GM19351 (cell line): Measurements from ENCODE around the gene SCYGR8.

Experiments used
- ATAC-seq: cut with Tn5 transposase; IDR thresholded peaks from one replicate; pipeline ENCODE4 v1.9.1; 2021; ENCODE audit warnings: mild to moderate bottlenecking, moderate library complexity; ENCODE audit not compliant: unreplicated experiment

SCYGR8 gene

DNA sequence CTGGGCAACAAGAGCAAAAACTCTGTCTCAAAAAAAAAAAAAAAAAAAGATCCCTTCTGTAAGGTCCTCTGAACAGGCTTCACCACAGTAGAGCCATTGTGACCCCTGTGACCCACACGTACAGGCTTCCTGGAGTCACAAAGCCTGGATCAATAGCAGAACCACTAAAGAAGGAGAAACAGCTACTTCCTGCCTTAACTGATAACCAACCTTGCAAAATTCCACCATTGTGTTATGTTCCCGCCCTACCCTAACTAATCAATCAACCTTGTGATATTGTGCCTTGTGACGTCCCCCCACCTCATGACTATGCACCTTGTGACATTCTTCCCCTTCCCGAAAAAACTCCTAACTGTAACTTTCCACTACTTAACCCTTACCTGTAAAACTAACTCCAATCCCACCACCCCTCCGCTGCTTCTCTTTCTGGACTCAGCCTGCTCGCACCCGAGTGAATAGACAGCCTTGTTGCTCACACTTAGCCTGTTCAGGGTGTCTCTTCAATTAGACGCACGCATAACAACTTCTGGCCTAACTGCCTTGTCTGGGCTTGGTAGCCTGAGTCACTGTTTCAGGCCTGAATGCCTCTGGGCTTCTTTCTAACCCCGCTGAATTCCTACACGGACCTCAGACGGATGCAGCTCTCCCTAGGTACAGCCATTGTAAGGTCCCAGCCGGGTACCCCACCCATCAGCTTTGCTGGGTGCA, 13.9 kb downstream of the SCYGR8 start:
- no peak for ATAC-seq

DNA sequence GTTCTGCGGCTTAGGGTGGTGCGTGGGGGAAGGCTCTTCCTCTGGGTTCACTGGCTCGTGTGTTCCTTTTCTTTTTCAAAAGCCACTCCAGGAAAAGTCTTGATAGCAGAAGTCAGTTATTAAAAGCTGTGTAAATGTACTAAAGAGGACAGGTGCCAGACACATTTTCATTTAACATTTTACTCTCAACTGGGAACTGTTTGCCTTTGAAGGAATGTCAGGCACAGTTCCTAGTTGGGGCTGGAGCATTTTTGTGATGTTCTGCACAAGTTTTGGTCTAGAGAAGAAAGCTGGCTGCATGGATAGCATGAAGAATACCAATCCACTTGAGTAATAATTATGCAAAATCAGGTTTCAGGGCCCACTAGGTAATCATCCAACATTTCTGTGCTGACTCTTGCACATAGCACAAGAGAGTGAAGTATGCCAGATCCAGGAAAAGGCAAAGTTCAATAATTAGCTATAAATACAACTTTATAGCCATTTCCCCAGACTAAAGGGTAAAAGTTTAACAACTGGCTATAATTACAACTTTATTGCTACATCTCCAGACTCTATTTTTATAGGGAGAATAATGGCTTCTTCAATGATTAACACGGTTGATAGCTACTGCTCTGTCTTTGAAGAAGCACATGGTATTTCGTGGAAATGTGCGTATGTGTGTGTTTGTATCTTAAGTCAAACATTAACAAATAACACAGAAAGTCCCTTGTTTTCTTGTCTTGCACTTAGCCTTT, 16.2 kb downstream of the SCYGR8 start:
- ATAC-seq = no peak

DNA sequence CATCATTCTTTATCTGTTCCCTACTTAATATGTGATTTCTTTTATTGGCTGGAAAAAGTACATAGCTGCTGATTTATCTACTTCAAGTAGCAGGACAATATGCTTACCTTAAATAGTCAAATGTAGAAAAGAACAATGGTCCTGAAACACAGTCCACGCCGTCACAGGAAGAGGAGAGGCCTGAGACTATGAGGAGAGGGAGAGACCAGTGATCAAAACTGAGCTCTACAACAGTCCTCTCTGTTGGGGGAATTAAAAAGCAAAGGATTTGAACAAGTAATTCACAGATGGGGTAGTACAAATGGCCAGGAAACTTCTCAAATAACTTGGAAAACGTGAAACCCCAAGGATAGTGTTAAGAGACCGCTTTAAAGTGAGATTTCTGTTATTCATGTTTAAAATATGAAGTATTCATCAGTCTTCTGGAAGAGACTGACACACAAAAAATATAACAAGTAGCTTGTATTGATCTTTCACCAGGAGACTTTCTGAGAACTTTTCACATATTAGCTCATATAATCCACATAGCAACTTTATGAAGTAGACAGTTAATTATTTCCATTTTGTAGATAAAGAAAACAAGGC, 20.2 kb downstream of the SCYGR8 start:
- ATAC-seq = peak; percentile 18

DNA sequence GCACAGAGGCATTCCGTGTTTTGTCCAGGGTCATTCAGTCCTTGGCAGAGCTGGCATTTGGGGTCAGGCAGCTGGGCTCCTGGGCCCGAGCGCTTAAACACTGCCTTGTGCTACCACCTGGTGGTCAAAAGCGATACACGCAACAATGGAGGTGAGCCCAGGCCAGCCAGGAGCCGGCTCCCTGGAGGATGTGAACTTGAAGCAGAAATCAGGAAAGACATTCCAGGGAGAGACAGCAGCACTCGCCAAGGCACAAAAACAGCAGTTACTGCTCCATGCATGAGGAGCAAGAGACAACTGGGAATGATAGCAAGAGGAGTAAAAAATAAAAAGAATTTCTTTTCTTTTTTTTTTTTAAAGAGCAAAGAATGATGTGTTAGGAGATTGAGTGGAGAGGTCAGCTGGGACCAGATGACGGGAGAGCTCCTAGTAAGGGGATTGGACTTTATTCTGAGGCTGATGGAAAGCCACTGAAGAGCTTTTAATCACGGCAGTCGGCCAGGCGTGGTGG, 20.7 kb downstream of the SCYGR8 start:
- peak; percentile 99 for ATAC-seq

DNA sequence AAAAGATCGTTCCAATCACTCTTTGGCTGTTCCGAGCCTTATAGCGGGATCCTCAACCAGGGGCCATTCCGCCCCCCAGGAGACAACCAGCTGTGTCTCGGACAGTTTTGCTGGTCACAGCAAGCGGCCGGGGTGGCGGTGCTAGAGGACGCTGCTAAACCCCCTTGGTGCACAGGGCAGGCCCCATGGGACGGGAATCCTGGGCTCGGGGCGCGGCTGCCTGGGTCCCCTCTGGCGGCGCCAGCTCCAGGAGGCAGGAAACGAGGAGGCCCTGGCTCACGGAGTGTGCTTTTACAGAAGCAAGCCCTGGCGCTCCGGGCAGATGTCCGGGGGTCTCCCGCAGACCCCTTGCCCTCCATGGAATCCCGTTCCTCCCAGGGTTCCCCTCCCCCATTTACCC, 22.1 kb downstream of the SCYGR8 start:
- ATAC-seq = no peak

DNA sequence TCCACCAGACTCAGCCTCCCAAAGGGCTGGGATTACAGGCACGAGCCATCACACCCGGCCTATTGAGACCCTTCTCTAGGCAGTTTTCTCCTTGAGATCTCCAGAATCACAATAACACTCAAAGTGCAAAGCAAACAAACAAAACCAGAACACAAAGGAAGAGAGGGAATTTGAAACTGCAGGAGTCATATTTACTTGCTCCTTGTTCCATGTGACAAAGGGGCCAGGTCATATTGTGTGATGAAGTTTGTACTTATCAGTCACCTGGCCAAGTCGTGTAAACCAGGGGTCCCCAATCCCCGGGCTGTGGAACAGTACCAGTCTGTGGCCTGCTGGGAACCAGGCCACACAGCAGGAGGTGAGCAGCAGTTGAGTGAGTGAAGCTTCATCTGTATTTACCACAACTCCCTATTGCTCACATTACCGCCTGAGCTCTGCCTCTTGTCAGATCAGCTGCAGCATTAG, 26.5 kb downstream of the SCYGR8 start:
- no peak for ATAC-seq

DNA sequence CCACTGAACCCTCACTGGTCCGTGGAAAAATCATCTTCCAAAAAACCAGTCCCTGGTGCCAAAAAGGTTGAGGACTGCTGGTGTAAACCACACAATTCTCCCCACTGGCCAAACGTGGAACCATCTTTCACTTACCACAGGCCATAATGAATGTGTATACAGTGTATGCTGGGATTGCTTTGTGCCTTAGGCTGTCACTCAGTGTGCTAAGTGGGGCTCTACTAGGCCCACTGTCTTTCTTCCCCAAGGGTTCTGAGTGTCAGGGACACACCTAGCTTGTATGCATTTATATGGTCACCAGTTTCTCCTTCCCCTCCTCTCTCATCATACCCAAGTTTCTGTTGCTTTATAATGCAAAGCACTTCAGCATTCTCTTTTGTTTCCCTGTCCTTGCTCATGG, 27.2 kb downstream of the SCYGR8 start:
- no peak for ATAC-seq

DNA sequence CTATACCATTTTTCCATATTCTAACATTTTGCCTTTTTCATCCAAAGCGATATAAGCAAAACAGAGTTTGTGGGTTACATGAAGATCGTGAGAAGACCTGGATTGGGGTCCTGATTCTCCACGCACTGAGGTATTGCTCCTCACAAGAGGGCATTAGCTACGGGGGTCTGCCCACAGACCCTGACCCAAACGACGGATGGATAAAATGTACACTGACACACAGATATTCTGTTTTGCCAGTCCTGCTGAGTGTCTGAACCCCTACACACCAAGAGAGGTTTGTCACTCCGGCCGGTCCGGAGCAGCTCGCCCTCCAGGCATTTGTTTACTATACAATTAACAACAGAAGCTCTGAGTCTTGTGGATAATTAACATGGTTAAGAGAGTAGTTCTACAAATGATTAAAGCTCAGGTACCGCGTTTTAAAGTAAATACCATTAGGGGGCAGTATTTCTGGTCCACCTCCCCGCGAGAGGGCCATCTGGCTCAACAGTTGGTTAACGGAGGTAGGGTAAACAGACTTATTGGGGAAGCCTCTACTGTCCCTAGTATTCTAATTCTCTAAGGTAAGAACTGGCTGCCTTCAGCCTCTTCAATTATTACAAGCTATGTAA, 28.4 kb downstream of the SCYGR8 start:
- ATAC-seq = peak; percentile 78

DNA sequence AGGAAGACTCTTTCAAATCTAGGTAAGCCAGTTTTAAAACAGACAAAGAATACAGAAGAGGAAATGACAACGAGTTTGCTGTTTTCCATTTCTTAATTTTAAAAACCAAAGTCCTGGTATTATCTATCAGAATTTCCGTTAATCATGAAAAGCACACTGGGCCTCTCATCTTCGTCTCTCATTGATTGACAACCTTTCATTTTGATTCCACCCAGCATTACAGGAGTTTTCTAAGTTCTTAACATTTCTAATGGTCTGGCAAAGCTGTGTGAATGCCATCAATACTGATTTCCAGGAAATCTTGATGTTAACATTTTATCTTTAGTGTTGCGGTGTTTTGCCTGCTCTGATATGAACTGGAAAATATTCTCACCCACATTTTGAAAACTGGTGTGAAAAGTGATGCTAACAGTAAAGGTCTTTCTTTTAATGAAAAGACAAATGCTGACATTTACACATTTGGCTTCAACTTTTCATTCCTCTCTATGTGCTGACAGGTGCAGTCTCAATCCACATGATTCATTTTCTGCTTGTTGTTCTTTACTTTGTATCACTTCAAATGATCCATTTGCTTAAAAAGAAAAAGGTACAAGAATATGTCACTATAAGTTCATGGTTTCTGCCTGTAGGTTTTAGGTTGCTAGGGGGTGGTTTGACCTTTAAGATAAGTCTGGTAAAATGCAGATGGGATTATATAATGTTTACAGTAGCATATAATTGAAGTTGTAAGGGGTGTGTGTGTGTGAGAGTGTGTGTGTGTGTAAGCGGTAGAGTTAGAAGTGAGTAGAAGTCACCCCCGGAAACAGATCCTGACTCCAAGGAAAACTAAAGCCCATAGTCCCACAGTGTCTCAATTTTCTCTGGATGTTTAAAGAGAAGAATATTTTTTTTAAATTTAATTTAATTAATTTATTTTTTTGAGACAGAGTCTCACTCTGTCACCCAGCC, 29.5 kb downstream of the SCYGR8 start:
- ATAC-seq = no peak

DNA sequence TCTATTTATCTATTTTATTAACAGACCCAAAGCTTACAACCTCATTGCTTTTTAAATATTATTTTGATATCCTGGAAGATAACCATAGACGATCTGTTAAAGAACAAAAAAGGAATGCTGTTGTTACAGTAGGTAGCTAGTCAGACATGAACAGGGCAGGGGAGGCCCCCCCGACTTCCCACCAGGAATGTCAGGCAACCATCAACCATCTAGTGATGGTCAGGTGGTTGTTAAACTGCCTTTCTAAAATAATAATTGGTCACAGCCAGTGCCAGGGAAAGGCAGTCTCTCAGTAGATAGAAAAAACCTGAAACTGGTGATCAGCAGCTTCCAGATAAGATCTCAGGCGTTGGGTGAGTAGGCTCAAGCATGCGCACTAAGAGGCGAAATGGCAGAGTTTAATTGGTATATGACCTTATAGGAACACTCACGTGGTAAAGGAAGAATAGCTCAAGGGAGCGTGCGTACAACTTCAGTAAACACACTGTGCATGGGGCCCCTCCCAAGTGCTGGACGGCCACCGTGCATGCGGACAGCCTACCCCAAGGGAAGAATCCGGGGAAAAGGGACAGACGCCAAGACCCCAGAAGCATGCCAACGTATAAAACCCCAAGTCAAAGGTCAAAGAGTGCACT, 35.4 kb downstream of the SCYGR8 start:
- ATAC-seq = no peak

DNA sequence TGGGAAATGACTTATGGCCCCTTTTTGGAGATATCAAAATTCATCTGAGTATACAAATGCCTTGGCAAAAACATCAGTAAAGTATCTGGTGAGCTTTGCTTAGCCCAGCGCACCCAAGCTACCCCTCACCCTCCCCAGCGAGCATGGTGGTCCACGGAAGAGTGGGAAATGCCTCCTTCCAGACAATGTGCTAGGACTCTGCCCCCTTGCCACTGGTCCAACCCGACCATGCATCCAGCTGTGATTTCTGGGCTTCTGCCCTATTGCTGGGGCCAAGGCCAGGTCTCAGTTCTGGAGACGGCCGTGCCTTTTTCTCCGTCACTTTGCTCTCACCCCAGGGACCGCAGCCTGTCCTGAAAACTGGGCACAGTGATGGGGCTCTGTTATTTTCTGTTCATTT, 36.1 kb downstream of the SCYGR8 start:
- ATAC-seq = no peak

DNA sequence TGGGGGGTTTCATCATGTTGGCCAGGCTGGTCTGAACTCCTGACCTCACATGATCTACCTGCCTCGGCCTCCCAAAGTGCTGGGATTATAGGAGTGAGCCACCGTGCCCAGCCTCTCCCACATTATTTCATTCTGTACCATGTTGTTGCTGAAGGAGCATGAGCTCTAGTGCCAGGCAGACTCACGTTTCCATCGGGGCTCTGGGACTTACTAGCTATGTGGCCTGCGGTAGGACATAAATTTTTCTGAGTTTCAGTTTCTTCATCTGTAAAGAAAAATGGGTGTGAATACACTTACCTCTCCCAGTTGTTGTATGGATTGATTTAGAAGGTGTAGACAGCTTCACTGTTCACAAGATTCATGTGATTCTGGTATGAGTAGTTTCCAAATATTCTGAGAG, 37.1 kb downstream of the SCYGR8 start:
- ATAC-seq = peak; percentile 50

DNA sequence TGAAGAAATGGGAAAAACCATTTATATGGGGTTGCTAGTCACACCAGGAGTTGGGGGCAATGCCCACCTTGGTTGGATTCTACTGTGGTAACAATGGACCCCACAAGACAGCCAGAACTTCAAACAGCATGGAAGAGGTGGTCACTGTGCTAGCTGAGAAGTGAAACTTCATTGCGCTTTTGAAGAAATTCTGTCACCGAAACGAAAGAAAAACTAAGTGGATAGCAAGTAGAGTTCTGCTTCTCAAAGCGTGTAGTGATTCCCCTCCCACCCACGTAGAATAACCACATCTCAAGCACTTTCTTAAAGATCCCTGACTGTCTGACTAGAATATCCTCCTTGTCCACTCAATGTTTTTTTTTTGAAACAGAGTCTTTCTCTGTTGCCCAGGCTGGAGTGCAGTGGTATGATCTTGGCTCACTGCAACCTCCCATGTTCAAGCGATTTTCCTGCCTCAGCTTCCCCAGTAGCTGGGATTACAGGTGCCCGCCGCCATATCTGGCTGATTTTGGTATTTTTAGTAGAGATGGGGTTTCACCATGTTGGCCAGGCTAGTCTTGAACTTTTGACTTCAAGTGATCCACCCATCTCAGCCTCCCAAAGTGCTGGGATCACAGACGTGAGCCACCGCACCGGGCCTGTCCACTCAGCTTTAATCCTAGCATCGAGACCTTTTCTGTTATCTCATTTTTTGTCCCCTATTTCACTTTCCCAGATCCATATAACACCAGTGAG, 37.9 kb downstream of the SCYGR8 start:
- peak; percentile 96 for ATAC-seq

DNA sequence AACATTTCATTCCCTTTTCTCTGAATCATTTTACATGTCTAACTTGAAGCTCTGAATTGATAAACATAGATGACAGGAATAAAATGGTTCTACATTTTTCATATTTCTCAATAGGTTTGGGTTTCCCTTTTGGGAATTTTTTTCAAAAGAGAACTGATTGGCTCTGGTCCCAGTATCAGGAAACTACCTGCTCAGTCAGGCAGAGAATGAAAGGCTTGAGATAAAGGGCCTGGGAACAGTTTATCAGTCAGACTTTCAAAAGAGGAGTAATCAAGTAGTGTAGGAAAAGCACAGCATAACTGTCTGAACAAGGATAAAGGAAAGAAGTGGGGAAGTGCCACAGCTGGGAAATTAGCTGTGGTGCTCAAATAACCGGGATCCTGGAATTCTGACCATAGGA, 39.6 kb downstream of the SCYGR8 start:
- ATAC-seq = no peak

DNA sequence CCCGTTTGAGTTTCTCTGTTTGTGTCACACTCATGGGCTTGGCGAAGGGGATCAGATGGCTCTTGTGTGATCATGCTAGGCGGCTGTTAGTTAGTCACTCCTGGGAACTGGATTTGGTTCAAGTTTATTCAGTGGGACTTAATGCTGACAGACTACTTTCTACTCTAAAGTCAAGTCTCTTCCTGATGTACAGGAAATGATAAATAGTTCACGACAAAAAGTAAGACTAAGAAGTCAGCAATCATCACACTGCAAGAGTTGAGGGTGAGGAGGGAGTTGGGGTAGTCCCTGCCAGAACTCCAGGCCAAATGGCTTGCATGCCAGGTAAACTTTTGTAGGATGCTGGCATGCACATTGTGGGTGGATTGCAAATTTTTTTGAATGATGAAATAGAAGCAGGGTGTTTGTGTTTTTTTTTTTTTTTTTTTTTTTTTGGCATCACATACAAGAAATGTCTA, 42.9 kb downstream of the SCYGR8 start:
- ATAC-seq = no peak

DNA sequence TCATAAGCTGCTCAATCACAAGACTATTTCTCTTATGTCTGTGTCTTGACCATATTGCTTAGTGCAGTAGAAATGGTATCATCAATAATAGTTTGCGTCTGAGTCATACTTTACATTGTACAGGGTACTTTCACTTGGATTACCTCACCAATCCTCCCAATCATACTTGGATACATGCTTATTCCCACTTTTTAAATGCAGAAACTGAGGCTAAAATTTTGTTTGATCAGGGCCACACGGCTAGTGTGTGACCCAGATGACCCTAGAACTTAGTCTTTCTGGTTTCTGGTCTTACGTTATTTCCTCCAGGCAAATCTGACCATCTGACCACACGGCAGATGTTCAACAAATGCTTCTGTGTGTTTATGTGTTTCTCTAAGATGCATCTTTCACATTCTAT, 44.1 kb downstream of the SCYGR8 start:
- ATAC-seq = peak; percentile 62

DNA sequence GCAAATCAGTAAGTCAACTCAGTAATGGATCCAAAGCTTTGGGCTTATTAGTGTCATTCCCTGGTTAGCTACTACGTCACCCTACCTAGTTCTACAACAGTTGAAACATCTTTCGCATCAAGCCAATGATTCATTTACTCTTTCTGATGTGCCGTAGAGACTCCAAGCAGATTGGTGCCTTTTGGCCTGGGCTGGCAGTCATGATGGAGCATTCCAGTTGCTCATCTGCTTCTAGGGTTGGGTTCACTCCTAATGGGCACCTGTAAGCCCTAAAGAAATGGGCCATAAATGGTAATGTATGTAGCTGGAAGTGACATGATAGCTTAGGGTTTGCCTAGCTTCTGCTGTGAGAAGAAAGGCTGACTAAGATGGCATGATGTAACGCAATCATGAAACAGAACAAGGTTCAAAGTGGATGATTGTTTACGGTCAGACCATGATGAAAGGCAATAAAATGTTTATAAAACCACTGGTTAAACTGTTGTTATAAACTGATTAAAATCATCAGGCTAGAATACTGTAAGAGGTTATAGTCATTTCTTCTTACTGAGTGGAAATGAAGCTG, 47.5 kb downstream of the SCYGR8 start:
- ATAC-seq = no peak
